Measurements from ENCODE around the gene FAM210B. TPM values are rescaled to one million over a fixed set of nuclear protein-coding genes. Genes with fewer than 3 reads are reported as not detected.

The FAM210B gene
- total RNA-seq, 2 donors from 2014 or later = 66.5 to 159 TPM

DNA sequence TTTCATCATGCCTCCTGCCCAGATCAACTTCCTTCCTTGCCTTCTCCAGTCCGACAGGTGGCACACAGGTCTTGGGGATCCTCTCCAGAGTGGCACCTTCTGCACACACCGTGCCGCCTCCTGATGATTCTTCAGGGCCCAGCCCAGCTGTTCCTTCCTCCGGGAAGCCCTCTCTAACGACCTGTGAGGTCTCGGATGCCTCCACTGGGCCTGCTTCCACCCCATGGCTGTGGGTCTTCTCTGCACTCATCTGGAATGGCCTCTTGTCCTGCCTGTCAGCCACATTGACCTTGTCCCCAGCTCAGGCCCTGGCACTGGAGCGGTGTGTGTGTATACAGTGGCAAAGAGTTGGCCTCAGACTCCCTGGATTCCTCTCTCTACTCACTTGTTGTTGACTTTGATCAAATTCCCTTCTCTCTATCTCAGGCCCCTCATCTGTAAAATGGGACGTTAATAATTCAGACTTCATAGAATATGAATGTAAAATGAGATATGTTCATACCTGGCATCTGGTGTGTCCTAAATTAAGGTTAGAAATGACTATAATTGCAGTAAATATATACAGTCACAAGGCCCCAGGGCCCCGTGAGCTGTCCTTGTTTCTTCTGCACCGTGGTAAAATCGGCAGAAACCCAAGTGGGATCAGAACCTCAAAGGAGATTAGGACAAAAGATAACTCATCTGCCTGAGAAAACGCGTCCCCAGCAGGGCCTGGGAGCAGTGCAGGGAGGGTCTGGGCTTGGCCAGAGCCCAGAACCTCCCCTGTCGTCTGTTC lies 1.5 kb downstream of the FAM210B start:
- Histone ChIP-seq H3K4me3 (peak overlapping the region; percentile 87 to 98), H3K9me3 (no peaks in the 10 kb centered on the region), H3K27me3 (replicated peaks; ENCODE audit: insufficient read depth) (no peaks in the 10 kb centered on the region), H3K4me1 (replicated peaks) (peaks cover 11% of the 10 kb centered on the region), H3K27ac (peak overlapping the region; percentile 82 to 88), H3K36me3 (peaks cover 0 to 2% of the 10 kb centered on the region in 2 donors)
- intact Hi-C loops (cut with DNase I) = no loop called here
- TF ChIP-seq, protein P1, sequence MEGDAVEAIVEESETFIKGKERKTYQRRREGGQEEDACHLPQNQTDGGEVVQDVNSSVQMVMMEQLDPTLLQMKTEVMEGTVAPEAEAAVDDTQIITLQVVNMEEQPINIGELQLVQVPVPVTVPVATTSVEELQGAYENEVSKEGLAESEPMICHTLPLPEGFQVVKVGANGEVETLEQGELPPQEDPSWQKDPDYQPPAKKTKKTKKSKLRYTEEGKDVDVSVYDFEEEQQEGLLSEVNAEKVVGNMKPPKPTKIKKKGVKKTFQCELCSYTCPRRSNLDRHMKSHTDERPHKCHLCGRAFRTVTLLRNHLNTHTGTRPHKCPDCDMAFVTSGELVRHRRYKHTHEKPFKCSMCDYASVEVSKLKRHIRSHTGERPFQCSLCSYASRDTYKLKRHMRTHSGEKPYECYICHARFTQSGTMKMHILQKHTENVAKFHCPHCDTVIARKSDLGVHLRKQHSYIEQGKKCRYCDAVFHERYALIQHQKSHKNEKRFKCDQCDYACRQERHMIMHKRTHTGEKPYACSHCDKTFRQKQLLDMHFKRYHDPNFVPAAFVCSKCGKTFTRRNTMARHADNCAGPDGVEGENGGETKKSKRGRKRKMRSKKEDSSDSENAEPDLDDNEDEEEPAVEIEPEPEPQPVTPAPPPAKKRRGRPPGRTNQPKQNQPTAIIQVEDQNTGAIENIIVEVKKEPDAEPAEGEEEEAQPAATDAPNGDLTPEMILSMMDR (IDR thresholded peaks at IDR 0.05) = peak in 1 of 4 experiments; percentile 2
- no peak for TF ChIP-seq POLR2AphosphoS5 (IDR thresholded peaks at IDR 0.05)
- peak; percentile 30 for DNase-seq (ENCODE audit: low spot score)
- WGBS = 40% methylated on average over 14 of the region's 14 CpGs

DNA sequence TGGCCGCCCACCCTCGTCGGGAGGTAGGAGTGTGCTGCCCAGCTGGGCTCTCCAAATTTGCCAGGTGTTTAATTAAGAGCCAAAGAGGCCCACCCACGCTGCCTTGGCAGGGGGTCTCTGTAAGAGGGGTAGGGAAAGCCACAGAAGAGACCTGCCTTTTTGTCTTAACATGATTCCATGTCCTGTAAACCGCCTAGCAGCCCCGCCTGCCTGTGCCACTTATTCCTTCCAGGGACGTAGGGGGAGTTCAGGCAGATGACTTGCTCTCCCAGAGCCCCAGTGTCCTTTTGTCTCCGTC lies 2.1 kb downstream of the FAM210B start:
- H3K27ac ChIP-seq = peak overlapping the region in 1 of 2 donors; percentile 37
- no peaks in the 10 kb centered on the region for H3K27me3 ChIP-seq (replicated peaks; ENCODE audit: insufficient read depth)
- 47% methylated on average over 8 of the region's 8 CpGs for WGBS
- peaks cover 11% of the 10 kb centered on the region for H3K4me1 ChIP-seq (replicated peaks)
- TF ChIP-seq, protein P1 (IDR thresholded peaks at IDR 0.05) = no peak
- TF ChIP-seq POLR2A (IDR thresholded peaks at IDR 0.05) (no peak), POLR2AphosphoS5 (IDR thresholded peaks at IDR 0.05) (no peak)
- intact Hi-C loops (cut with DNase I) = no loop called here
- no peaks in the 10 kb centered on the region for H3K9me3 ChIP-seq
- peaks cover 0 to 4% of the 10 kb centered on the region in 2 donors for H3K36me3 ChIP-seq
- DNase-seq (ENCODE audit: low spot score) = no peak
- peak overlapping the region in 1 of 2 donors; percentile 98 for H3K4me3 ChIP-seq

DNA sequence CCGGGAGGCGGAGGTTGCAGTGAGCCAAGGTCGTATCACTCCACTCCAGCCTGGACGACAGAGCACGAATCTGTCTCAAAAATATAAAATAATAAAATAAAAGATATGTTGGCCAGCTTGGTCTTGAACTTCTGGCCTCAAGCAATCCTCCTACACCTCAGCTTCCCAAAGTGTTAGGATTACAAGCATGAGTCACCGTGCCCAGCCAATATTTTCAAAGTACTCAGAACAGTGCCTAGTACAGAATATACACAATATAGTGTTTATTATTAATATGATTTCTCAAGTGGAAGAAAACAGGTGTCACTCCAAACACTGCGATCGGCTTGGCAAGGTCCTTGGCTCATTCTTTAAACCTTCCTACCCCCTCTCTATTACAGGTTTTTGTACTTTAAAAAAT lies 3.1 kb downstream of the FAM210B start:
- 69% methylated on average over 8 of the region's 8 CpGs for WGBS

DNA sequence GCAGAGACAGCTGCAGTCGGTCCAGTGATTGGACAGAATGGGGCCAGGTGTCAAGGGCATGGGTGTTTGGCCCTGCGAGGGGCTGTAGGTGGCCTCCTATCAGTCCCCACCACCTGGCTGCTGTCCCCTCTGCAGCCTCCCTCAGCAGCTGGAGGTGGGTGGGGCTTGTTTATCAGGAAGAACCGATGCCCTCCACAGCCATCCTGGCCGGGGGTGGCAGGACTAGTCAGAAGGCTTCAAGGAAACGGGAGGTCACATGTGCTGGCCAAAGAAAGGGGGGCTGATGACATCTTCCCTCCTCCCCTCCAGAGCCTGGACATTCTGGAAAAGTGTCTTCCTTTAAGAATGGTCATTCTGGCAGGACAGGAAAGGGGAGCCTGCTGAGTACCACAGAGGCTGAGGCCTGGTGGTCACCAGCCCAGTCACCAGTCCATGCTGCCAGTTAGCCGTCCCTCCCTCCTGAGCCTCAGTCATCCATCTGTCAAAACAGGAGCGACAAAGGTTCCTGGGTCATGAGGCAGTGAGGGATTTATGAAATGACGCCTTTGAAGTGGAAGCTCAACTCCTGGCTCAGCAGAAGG lies 4.1 kb downstream of the FAM210B start:
- DNase-seq (ENCODE audit: low spot score) = no peak
- peaks cover 0 to 10% of the 10 kb centered on the region in 2 donors for H3K36me3 ChIP-seq
- H3K4me1 ChIP-seq (replicated peaks) = peaks cover 11% of the 10 kb centered on the region
- no peak overlapping the region for H3K4me3 ChIP-seq
- intact Hi-C loops (cut with DNase I) = no loop called here
- H3K27ac ChIP-seq = no peak overlapping the region
- no peaks in the 10 kb centered on the region for H3K27me3 ChIP-seq (replicated peaks; ENCODE audit: insufficient read depth)
- no peaks in the 10 kb centered on the region for H3K9me3 ChIP-seq
- TF ChIP-seq, protein P1 (IDR thresholded peaks at IDR 0.05) = no peak
- no peak for TF ChIP-seq POLR2A (IDR thresholded peaks at IDR 0.05)
- no peak for TF ChIP-seq POLR2AphosphoS5 (IDR thresholded peaks at IDR 0.05)
- 22% methylated on average over 8 of the region's 8 CpGs for WGBS

More for the DNA sequence above, 3.1 kb downstream of the FAM210B start:
- Histone ChIP-seq H3K27ac (no peak overlapping the region), H3K27me3 (replicated peaks; ENCODE audit: insufficient read depth) (no peaks in the 10 kb centered on the region), H3K4me3 (no peak overlapping the region), H3K9me3 (no peaks in the 10 kb centered on the region), H3K4me1 (replicated peaks) (peaks cover 11% of the 10 kb centered on the region), H3K36me3 (peaks cover 0 to 10% of the 10 kb centered on the region in 2 donors)
- DNase-seq (ENCODE audit: low spot score) = no peak
- TF ChIP-seq, protein P1 (IDR thresholded peaks at IDR 0.05) = no peak
- no peak for TF ChIP-seq POLR2AphosphoS5 (IDR thresholded peaks at IDR 0.05)
- TF ChIP-seq POLR2A (IDR thresholded peaks at IDR 0.05) = no peak
- intact Hi-C loops (cut with DNase I) = no loop called here

DNA sequence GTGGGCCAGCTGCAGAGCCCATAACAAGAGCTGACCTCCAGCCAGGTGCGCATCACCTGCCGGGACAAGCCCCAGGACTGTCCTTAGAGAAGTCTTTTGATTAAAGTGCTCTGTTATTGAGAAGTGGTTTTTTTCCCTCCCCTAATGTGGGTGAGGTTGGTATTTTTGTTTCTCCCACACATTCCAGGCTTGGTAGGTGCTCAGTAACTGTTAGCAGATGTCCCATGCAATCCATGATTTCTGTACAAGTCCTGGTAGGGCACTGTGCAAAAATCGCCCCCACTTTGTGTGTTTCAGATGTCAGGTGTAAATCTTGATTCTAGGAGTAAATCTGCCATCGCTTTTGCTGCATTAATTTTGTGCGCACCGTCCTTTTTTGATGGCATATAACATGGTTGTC lies 4.7 kb downstream of the FAM210B start:
- no peak for DNase-seq (ENCODE audit: low spot score)

More for the DNA sequence above, 4.7 kb downstream of the FAM210B start:
- WGBS = 84% methylated on average over 6 of the region's 6 CpGs
- peaks cover 11% of the 10 kb centered on the region for H3K4me1 ChIP-seq (replicated peaks)
- intact Hi-C loops (cut with DNase I) = no loop called here
- TF ChIP-seq, protein P1 (IDR thresholded peaks at IDR 0.05) = no peak
- TF ChIP-seq POLR2AphosphoS5 (IDR thresholded peaks at IDR 0.05) = no peak
- TF ChIP-seq POLR2A (IDR thresholded peaks at IDR 0.05) = no peak
- no peak overlapping the region for H3K4me3 ChIP-seq
- no peaks in the 10 kb centered on the region for H3K9me3 ChIP-seq
- H3K27me3 ChIP-seq (replicated peaks; ENCODE audit: insufficient read depth) = no peaks in the 10 kb centered on the region
- H3K27ac ChIP-seq = no peak overlapping the region
- H3K36me3 ChIP-seq = peaks cover 0 to 10% of the 10 kb centered on the region in 2 donors
